Astrocyte of the spinal cord (primary cell): Measurements from ENCODE around the gene RING1.

Experiments used
- DNase-seq: peaks from one replicate; pipeline ENCODE4 v3.0.0; 2011; ENCODE audit warnings: low read depth, low spot score
- H3K4me3 ChIP-seq: 2 replicates; pipeline ENCODE4 v1.5.1; 2011; ENCODE audit warnings: low read depth, mild to moderate bottlenecking, low read length, moderate library complexity
- CTCF ChIP-seq: IDR thresholded peaks from 2 replicates; pipeline ENCODE4 v1.5.1; 2012; ENCODE audit warnings: low read depth, mild to moderate bottlenecking, low read length, inconsistent platforms
- in situ Hi-C: cut with HindIII; loops from 2 replicates; pipeline ENCODE4 v1.10.0; 2017; ENCODE audit warnings: low sequenced_read_pairs

Gene RING1

DNA sequence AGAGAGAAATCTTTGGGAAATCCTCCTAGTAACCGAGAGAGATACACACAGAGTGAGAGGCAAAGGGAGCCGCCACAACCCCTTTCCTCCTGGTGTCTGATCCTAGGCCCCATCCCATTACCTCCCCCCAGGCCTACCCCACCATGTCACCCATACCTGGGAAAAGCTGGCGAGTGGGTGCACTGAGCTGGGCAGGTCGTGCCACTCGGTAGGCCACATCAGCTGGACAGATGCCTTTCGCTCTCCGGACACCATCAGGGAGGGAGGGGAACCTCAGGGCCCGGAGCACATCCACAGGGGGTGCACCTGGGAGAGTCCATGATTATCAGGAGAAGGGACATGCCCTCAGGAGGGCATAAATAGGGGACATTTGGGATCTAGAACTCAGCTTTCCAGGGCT is 19.1 kb upstream of the RING1 start:
- in situ Hi-C loops: no loop called here

DNA sequence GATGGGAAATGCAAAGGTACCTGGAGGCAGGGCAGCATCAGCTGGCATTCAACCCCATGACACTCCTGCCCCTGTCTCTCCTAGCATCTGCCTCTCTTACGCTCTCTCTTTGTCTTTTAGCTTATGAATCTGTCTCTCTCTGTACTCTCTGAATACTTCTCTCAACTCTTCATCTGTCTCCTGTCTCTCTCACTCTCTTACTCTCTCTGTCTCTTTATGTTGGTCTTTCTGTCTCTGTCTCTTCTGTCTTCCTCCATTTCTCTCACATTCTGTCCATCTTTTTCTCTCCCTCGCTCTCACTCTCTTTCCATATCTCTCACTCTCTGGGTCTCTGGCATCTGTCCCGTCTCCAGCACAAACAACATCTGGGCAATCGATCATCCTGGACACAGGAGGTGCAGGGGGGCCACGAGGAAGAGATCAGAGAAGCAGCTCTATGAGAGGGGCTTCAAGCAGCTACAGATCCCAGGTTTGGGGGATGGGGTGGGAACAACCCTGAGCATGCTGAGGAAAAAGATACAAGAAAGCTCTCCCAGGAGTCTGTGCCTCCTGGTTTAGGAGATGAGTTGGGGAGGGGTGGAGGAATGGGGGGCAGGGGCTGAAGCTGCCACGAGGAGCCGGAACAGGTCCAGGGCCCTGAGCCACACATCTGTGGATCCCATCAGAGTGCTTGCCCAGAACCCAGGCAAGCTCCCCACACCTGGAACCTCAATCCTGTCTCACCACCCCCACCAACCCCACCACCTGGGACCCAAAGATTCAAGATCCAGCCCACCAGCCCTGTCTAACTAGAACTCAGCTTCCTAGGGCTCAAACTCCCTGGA is 18.5 kb upstream of the RING1 start:
- in situ Hi-C loops: no loop called here
- H3K4me3 ChIP-seq: no peak overlapping the region
- TF ChIP-seq CTCF: no peak
- DNase-seq: no peak

More for the DNA sequence above, 19.1 kb upstream of the RING1 start:
- DNase-seq: no peak
- no peak for TF ChIP-seq CTCF
- H3K4me3 ChIP-seq: no peak overlapping the region

- in situ Hi-C loops: no loop called here
- TF ChIP-seq CTCF: no peak
- H3K4me3 ChIP-seq: no peak overlapping the region
- no peak for DNase-seq
Observed at GRCh38 chr6:33190504-33191107, 17.7 kb upstream of the RING1 start.

DNA sequence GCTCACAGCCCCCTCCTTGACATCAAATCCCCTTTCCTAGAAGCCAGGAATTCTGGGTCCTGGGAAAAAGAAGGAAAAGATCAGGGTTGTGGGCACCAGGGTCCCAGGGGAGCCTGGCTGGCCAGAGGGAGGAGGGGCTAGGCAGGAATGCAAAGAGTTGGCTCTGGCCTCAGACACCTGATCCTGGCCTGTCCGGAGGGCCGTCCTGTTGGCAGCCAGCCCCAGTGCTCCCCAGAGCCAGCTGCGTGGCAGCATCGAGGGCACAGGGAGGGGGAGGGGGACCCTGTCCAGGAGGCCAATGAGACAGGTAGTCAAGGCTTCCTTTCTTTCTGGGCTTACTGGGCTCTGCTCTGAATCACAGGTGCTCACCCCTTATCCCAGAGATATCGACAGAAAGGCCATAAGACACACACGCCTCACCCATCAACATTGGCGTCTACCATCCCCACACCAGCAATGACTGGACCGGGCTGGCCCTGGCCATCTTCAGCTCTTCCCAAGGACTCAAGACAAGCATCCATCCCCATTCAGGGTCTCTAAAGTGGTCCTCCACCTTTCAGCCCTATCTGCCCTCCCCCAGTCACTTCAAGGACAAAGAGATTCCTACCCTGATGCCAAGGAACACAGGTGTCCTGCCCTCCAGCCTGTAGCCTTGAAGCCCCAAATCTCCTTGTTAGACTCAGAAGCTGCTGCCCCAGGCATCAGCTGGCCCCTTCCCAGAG is 16.8 kb upstream of the RING1 start:
- in situ Hi-C loops: no loop called here
- no peak for TF ChIP-seq CTCF
- H3K4me3 ChIP-seq: no peak overlapping the region
- no peak for DNase-seq

DNA sequence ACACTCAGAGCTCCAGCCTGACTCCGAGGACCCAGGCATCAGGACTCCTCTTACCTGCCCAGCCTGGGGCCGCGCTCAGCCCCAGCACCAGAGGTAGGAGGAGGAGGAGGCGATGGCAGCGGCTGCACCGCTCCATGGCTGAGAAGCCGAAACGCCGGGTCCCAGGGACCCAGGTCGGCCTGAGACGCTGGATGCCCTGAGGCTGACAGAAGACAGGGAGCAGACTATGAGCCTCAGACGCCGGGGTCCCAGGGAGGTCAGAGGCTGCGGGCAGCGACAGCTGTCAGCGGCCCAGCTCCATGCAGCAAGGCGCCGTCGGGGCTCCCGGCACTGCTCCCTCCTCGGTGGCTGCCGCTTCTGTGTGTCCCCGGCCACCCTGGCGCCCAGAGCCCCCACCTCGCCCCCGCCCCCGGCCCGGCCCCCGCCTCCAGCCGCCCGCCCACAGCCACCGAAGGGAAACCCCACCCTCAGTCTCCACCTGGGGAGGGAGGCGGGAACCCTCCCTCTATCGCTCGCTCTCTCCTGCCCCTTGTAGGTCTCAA is 16.1 kb upstream of the RING1 start, which contains the start of gene COL11A2:
COL11A2 (minus strand) TSS at position 363 of the 542 bp plus-strand sequence; CDS start at position 136, 227 bp downstream.
- TF ChIP-seq CTCF: no peak
- in situ Hi-C loops: no loop called here
- H3K4me3 ChIP-seq: peak within 1 kb of the TSS; percentile 29
- no peak for DNase-seq
